ENCODE measurements around the gene PRR30. TPM values are rescaled to one million over a fixed set of nuclear protein-coding genes. Genes with fewer than 3 reads are reported as not detected.

PRR30 gene
- total RNA-seq, 4 donors from 2014 or later: not detected

GRCh38 chr2:27099334-27099955 lies 39.8 kb downstream of the PRR30 start:
- Histone ChIP-seq H3K27me3 (no peaks in the 10 kb centered on the region), H3K27ac (no peak overlapping the region), H3K4me1 (peaks cover 5 to 8% of the 10 kb centered on the region in 2 donors), H3K4me3 (no peak overlapping the region), H3K9me3 (no peaks in the 10 kb centered on the region), H3K36me3 (no peaks in the 10 kb centered on the region)
- no peak for DNase-seq
- ATAC-seq: no peak
- intact Hi-C loops (cut with DNase I; ENCODE audit: low total_unique reads) (no loop called here), in situ Hi-C loops (cut with MboI; ENCODE audit: low sequenced_read_pairs in 4 of 4) (loop anchor here in 2 of 4 donors (5.0 to 10.0 kb wide), 2 partner anchors 93 to 185 kb away; partner anchors contain the start of gene TRIM54 (in 2 of the 2))
- no peak for TF ChIP-seq CTCF (IDR thresholded peaks at IDR 0.05 in 4 of 5, conservative IDR thresholded peaks at IDR 0.05 in 1 of 5)
- no peak for TF ChIP-seq POLR2A (IDR thresholded peaks at IDR 0.05)

GRCh38 chr2:27097341-27097740 lies 41.9 kb downstream of the PRR30 start:
- Histone ChIP-seq H3K9me3 (no peaks in the 10 kb centered on the region), H3K4me3 (no peak overlapping the region), H3K27ac (no peak overlapping the region), H3K4me1 (peaks cover 5 to 8% of the 10 kb centered on the region in 2 donors), H3K27me3 (no peaks in the 10 kb centered on the region), H3K36me3 (no peaks in the 10 kb centered on the region)
- no peak for DNase-seq
- ATAC-seq: no peak
- intact Hi-C loops (cut with DNase I; ENCODE audit: low total_unique reads): no loop called here
- no peak for TF ChIP-seq POLR2A (IDR thresholded peaks at IDR 0.05)
- TF ChIP-seq CTCF (IDR thresholded peaks at IDR 0.05 in 4 of 5, conservative IDR thresholded peaks at IDR 0.05 in 1 of 5): no peak
- in situ Hi-C loops (cut with MboI; ENCODE audit: low sequenced_read_pairs in 4 of 4): loop anchor here in 2 of 4 donors (5.0 to 10.0 kb wide), 2 partner anchors 95 to 187 kb away; partner anchors contain the start of gene TRIM54 (in 2 of the 2)

DNA sequence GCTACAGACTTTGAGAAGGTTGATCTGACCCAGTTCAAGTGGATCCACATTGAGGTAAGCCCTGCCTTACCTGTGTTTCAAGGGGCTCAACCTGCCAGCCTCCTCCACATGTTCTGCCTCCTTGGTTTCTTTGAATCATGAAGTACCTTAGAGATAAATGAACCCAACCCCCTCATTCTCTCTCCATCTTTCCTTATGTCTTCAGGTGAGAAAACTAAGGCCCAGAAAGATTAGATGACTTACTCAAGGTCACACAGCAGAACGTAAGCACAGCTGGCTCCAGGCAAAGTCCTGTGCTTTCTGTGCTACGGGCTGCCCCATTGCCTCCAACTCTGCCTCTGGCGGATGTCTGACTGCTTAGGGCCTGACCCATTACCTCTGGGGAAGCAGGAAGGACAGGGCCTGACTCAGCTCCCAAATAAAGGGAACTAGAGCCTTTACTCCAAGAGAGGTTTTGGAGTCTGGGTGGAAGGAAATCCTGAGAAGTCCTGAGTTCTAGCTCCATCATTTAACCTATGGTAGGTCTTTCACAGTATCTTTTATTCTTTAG lies 42.4 kb downstream of the PRR30 start:
- ATAC-seq (no peak), DNase-seq (no peak)
- intact Hi-C loops (cut with DNase I; ENCODE audit: low total_unique reads) (no loop called here), in situ Hi-C loops (cut with MboI; ENCODE audit: low sequenced_read_pairs in 4 of 4) (loop anchor here in 2 of 4 donors (5.0 to 10.0 kb wide), 2 partner anchors 95 to 188 kb away; partner anchors contain the start of gene TRIM54 (in 2 of the 2))
- H3K4me1 ChIP-seq: peaks cover 5 to 8% of the 10 kb centered on the region in 2 donors
- no peaks in the 10 kb centered on the region for H3K36me3 ChIP-seq
- H3K27ac ChIP-seq: peak overlapping the region; percentile 69 to 78 (median 71)
- H3K4me3 ChIP-seq: no peak overlapping the region
- no peaks in the 10 kb centered on the region for H3K27me3 ChIP-seq
- H3K9me3 ChIP-seq: no peaks in the 10 kb centered on the region
- no peak for TF ChIP-seq CTCF (IDR thresholded peaks at IDR 0.05 in 4 of 5, conservative IDR thresholded peaks at IDR 0.05 in 1 of 5)
- no peak for TF ChIP-seq POLR2A (IDR thresholded peaks at IDR 0.05)

- in situ Hi-C loops (cut with MboI; ENCODE audit: low sequenced_read_pairs in 4 of 4): loop anchor here in 2 of 4 donors (5.0 to 10.0 kb wide), 2 partner anchors 96 to 189 kb away; partner anchors contain the start of gene TRIM54 (in 2 of the 2)
- Histone ChIP-seq H3K4me1 (peaks cover 5 to 8% of the 10 kb centered on the region in 2 donors), H3K27ac (peak overlapping the region; percentile 69 to 78 (median 71)), H3K27me3 (no peaks in the 10 kb centered on the region), H3K4me3 (peak overlapping the region; percentile 41 to 59 (median 54)), H3K36me3 (no peaks in the 10 kb centered on the region), H3K9me3 (no peaks in the 10 kb centered on the region)
- TF ChIP-seq POLR2A (IDR thresholded peaks at IDR 0.05): no peak
- no peak for TF ChIP-seq CTCF (IDR thresholded peaks at IDR 0.05 in 4 of 5, conservative IDR thresholded peaks at IDR 0.05 in 1 of 5)
- intact Hi-C loops (cut with DNase I; ENCODE audit: low total_unique reads): no loop called here
- DNase-seq (peak; percentile 50 to 72), ATAC-seq (peak; percentile 86 to 93)
Measured at GRCh38 chr2:27095745-27096651, 43.2 kb downstream of the PRR30 start.
